ENCODE results near the gene GNAO1.
"Not testable (repeated sequence)": the region's sequence is repeated elsewhere in the genome, so short reads cannot be mapped to it uniquely, and the experiment has no call there.

GNAO1 gene

DNA sequence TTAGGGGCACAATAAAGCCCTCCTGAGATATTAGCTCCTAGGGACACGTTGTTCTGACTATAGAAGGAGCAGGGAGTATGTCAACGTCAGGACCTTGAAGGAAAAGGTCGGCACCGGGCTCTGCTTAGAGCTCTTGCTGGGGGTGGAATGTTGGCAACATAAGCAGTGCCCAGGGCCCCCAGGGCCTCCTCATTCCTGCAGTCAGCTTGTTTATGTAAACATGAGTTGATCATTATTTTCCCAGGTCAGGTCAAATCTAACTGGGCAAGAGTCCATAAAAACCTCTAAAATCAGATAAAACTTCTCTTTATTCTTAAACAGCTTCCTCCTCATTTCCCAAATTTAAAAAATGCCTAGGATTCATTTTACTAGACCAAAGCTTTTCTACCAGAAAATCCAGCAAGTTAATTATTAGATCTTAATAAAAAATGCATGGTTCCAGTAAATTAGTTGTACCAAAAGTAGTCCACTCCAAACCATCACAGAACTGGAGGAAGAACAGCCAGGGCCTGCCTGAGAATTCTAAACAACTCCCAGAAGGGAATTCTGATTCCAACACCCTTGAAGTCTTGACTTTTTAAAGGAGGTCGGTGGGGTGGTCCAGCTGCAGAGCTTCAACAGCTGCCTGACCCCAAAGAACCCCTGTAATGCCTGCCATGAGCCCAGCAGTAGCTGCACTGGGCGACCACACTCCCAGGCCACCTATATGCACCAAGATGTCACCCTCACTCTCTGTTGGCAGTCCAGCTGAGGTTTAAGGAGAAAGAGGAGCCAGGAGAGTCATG is 179.8 kb downstream of the GNAO1 start:
- no peak for DNase-seq

GRCh38 chr16:56371660-56371937 is 180.3 kb downstream of the GNAO1 start:
- no peak for DNase-seq

DNA sequence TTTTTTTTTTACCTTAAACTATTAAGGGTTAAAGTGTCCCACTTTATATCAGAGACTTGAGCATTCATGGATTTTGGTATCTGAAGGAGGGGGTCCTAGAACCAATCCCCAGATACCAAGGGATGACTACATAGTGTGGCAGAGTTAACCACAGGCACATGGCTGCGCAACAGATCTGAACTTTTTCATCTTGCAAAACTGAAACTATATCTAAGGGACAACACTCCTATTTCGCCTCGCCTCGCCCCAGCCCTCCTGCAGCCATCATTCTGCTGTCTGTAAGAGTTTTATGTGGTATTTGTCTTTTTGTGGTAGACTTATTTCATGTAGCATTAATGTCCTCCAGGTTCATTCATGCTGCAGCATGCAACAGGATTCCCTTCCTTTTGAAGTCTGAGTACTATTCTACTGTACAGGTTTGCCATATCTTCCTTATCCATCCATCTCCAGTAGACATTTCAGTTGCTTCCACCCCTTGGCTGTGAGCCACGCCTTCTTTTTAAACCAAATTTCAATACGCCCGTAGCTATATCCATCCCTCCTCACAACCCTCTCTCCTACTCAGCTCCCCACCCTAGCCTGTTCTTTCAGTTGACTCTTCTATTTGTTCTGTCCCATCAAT is 180.8 kb downstream of the GNAO1 start:
- no peak for DNase-seq

DNA sequence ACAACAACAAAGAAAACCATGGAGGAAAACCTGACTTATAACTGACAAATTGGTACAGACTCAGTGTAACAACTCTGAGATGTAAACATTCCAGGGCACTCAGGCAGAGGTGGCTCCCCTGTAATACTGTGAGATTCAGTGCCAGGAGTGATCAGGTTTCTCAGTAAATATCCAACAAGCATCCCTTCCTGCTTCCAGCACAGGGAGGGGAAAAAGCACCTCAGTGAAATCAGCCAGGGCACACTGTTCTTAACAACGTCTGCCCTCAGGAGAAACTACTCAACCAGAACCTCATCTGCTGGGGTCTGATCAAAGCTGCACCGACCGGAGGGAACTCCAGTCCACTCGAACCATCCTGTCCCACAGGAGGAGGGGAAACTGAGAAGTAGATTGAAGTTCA is 181.7 kb downstream of the GNAO1 start:
- no peak for DNase-seq

DNA sequence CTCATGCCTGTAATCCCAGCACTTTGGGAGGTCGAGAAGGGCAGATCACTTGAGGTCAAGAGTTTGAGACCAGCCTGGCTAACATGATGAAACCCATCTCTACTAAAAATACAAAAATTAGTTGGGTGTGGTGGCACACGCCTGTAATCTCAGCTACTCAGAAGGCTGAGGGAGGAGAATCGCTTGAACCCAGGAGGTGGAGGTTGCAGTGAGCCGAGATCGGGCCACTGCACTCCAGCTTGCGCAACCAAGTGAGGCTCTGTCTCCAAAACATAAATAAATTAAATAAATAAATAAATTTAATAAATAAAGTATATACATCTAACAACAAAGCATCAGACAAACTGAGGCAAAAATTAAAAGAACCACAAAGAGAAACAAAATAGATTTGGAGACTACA is 184.5 kb downstream of the GNAO1 start:
- not testable (repeated sequence) for DNase-seq

GRCh38 chr16:56379044-56379443 is 187.8 kb downstream of the GNAO1 start:
- not testable (repeated sequence) for DNase-seq

DNA sequence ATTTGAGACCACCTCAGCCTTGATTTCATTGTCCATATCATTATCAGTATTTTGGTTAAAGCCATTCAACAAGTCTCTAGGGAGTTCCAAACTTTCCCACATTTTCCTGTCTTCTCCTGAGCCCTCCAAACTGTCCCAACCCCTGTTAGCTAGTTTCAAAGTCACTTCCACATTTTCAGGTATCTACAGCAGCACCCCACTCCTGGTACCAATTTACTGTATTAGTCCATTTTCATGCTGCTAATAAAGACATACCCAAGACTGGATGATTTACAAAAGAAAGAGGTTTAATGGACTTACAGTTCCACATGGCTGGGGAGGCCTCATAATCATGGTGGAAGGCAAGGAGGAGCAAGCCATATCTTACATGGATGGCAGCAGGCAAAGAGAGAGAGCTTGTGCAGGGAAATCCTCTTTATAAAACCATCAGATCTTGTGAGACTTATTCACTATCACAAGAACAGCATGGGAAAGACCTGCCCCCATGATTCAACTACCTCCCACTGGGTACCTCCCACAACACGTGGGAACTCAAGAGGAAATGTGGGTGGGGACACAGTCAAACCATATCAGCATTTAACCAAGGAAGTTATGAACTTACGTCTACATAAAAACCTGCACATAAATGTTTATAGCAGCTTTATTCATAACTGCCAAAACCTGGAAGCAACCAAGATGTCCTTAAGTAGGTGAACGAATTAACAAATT is 189.6 kb downstream of the GNAO1 start:
- DNase-seq = not testable (repeated sequence)

DNA sequence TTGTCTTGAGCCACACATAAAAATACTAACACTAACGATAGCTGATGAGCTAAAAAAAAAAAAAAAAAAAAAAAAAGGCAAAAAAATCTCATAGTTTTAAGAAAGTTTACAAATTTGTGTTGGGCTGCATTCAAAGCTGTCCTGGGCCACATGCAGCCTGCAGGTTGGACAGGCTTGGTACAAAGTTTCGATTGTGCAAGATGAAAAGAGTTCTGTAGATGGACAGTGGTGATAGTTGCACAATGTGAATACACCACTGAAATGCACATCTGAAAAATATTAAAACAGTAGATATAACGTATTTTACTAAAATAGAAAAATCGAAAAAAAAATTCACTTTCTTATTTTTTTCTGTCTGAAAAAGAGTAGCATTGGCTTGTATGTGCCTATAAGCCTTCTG is 191.2 kb downstream of the GNAO1 start:
- DNase-seq = no peak

DNA sequence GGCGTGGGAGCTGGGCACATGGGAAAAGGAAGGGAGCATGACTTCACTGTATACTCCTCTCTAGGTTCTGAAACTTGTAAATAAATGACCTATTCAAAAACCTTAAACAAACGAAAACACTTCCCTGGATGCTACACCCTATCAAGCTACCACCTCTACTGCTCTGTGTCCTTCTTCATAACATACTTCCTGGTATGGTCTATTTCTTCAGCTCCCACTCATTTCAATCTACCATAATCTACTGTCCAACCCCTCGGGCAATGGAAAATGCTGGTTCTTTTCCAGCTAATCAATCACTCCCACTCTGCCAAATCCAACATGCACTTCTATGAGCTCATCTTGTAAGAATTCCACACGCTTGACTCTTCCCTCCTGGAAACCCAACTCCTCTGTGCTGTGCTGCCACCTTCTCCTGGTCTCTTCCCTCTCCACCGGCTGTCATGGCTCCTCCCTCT is 191.6 kb downstream of the GNAO1 start:
- DNase-seq = no peak

DNA sequence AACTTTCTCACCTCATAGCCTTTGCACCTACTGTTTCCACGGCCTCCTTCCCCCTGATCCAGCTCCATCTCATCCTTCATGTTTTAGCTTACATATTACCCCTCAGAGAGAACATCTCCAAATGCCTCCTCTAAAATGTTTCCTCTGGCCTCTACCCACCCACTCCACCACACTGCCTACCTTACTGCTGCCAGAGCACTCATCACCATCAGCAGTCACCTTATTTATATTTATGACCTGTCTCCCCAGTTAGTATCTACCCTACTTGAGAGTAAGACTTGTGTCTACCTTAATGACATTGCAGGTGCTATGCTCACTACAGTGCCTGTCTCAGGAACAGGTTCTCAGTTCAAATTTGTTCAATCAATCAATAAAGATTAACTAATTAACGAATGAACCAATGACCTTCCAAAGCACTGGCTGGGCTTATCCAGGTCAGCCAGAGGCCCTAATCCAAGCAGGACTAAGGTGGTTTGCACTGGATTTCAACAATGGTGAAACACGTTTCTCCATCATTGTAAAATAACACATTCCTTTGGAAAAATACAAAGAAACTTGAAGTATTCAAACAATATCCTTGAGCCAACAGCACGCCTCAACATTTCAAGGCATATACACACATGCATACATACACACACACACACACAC is 192.9 kb downstream of the GNAO1 start:
- no peak for DNase-seq

GRCh38 chr16:56387396-56387795 is 196.1 kb downstream of the GNAO1 start:
- DNase-seq = no peak

DNA sequence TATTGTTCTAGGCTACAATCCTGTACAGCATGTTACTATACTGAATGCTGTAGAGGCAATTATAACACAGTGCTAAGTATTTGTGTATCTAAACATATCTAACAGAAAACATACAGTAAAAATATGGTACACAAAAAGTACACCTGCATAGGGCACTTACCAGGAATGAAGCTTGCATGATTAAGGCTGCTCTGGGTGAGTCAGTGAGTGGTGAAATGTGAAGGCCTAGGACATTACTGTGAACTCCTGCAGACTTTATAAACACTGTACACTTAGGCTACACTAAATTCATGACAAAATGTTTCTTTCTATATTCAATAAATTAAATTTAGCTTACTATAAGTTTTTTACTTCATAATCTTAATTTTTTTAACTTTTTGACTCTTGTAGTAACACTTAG is 196.9 kb downstream of the GNAO1 start:
- no peak for DNase-seq

DNA sequence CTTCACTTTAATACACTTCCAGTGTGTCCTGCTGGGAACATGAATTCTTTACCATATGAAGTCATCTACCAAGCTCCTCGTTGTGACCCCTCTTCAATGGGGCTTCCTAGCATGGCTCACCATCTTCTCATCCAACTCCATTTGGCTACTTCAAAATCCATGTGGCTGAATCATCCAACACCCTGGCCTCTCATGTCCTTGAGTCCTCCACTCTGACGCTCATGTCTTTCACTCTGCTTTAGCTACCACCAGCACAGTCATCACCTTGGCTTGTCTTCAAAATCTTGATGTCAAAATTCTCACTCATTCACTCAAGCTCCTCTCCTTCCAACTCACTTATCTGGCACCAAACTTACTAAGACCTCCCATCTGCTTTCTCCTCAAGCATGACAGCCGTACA is 198.3 kb downstream of the GNAO1 start:
- no peak for DNase-seq

DNA sequence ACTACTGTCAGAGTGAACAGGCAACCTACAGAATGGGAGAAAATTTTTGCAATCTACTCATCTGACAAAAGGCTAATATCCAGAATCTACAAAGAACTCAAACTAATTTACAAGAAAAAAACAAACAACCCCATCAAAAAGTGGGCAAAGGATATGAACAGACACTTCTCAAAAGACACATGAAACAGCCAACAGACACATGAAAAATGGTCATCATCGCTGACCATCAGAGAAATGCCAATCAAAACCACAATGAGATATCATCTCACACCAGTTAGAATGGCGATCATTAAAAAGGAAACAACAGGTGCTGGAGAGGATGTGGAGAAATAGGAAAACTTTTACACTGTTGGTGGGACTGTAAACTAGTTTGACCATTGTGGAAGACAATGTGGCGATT is 205.4 kb downstream of the GNAO1 start:
- not testable (repeated sequence) for DNase-seq

DNA sequence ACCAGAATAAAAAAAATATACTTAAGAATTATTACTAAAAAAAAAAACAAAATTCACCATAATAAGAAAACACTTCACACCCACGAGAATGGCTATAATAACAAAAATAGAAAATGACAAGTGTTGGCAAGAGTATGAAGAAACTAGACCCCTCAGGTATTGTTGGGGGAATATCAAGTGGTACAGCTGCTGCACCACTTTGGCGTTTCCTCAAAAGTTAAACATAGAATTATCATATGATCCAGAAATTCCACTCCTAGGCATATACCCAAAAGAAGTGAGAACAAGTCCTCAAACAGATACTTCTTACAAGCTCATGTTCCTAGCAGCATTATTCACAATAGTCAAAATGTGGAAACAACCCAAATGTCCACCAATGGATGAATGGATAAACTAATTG is 207.8 kb downstream of the GNAO1 start:
- no peak for DNase-seq

DNA sequence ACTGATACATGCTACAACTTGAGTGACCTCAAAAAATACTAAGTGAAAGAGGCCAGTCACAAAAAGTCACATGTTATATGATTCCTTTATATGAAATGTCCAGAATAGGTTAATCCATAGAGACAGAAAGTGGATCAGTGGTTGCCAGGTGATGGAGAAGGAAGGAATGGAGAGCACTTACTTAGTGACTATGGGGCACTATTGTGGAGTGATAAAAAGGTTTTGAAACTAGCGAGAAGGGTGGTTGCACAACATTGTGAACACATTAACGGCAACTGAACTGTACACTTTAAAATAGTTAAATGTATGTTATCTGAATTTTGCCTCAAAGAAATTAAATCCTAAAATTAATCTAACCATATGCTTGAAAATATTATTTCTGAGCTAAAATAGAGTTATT is 208.2 kb downstream of the GNAO1 start:
- DNase-seq = no peak

DNA sequence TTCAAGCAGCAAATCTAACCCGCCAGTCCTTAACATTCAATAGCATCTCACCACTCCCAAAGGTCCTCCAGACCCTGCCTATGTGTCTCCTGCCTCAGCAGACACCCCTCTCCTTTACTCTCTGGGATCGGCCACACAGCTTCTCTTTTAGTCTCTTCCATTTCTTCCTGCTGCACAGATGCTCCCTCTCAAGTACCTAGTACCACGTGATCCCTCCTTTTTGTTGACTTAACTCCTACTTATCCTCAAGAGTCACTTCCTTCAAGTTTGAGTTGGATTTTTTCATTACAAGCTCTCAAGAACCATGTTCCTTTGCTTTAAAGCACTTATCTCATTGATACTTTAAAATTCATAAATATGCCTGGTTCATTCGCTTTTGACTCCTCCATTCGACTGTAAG is 209.2 kb downstream of the GNAO1 start:
- DNase-seq = no peak

DNA sequence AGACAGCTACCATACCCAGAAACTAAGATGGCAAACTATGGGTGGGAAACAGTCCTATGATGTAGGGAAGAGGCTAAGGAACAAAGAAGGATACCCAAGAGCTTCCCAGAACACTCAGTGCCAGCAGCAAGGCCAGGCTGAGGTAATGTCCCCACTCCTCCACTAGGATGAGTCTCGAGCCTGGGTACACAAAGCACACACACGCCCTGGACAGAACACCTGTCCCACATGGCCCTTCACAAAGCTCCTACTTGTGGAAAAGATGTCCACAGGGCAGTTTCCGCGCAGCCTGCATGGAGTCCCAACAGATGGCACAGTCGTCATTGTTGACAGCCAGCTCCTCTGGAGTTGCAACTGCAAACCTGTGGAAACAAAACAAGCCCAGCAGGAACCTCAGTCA is 210.2 kb downstream of the GNAO1 start:
- no peak for DNase-seq

GRCh38 chr16:56405977-56406672 is 214.8 kb downstream of the GNAO1 start:
- DNase-seq = no peak
